Body of pancreas (tissue), 4 donors: ENCODE results near the gene NAPA. TPM values are rescaled to one million over a fixed set of nuclear protein-coding genes. Genes with fewer than 3 reads are reported as not detected.

Experiments
- ATAC-seq: fragments of 150-250 bp; one replicate; pipeline ENCODE4 v1.9.1; 2016
- DNase-seq, 4 donors: peaks; one replicate each; pipeline ENCODE4 v3.0.0-alpha.2; 2019
- H3K27ac ChIP-seq, 4 donors: fragments of 200-600 bp; sonication (generic); 1 replicate in 3 of 4; 2 replicates in 1 of 4; pipeline versions ENCODE4 v1.5.1 to v1.6.1; 2016 to 2019; ENCODE audit warnings: mild to moderate bottlenecking in 1 of 4, mixed read lengths in 1 of 4, moderate library complexity in 1 of 4
- H3K27me3 ChIP-seq, 2 donors: fragments of 200-600 bp; sonication (generic); one replicate each; pipeline ENCODE4 v1.6.0; 2016; ENCODE audit warnings: mild to moderate bottlenecking in 1 of 2
- H3K36me3 ChIP-seq, 2 donors: fragments of 200-600 bp; sonication (generic); replicated peaks in 1 of 2; 2 replicates each; pipeline ENCODE4 v1.5.1; 2016; ENCODE audit warnings: low read depth in 2 of 2; ENCODE audit not compliant: insufficient read depth in 1 of 2
- H3K4me1 ChIP-seq: fragments of 200-600 bp; sonication (generic); one replicate; pipeline ENCODE4 v1.6.0; 2016
- H3K4me3 ChIP-seq, 2 donors: fragments of 200-600 bp; sonication (generic); 1 replicate in 1 of 2; 2 replicates in 1 of 2; pipeline ENCODE4 v1.5.1; 2016 to 2019
- H3K9me3 ChIP-seq, 3 donors: fragments of 200-600 bp; sonication (generic); 1 replicate in 2 of 3; 2 replicates in 1 of 3; pipeline ENCODE4 v1.5.1; 2016
- POLR2A ChIP-seq, 3 donors: fragments of 450-650 bp; IDR thresholded peaks; one replicate each; pipeline ENCODE4 v1.6.1; 2016; ENCODE audit warnings: antibody characterized with exemption in 3 of 3, mild to moderate bottlenecking in 2 of 3
- WGBS, 2 donors: methylation state at CpG; one replicate each; pipeline ENCODE4 v1.1.5; 2017; 5-methylcytosine and 5-hydroxymethylcytosine counted together
- intact Hi-C: fragments of 100-400 bp; cut with DNase I; formaldehyde crosslinking; loops from one replicate; pipeline ENCODE4 v1.15.1; 2023
- total RNA-seq, 2 donors: library from RNA; depleted of rRNA; stranded (reverse); fragments of >200 nt; gene quantifications; one replicate each; pipeline ENCODE4 v1.1.0, GENCODE V29; 2016
- TF ChIP-seq, protein P1 (sequence below), 7 experiments: fragments of 450-650 bp in 4 of 7; fragments of 200-600 bp in 3 of 7; sonication (generic) in 3 of 7; IDR thresholded peaks; one replicate each; pipeline ENCODE4 v1.5.1; 2016 to 2019; ENCODE audit warnings: antibody characterized with exemption in 7 of 7

The NAPA gene
- total RNA-seq, 2 donors from 2014 or later, result 71.5 to 94.9 TPM

DNA sequence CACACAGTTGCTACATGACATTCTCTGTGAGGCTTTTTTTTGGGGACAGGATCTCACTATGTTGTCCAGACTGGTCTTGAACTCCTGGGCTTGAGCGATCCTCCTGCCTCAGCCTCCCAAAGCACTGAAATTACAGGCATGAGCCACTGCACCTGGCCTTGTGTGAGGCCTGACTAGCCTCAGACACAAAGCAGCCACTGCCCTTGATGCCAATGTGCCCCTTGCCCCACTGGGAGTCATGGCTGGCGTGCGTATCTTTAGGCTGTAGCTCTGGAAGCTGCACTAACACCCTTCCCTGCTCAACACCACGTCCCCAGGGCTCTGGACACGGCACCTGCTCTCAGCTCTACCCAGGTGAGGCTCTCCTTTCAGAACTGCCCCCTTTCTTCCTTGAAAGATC lies 16.3 kb downstream of the NAPA start:
- Histone ChIP-seq H3K36me3 (peaks cover 0 to 16% of the 10 kb centered on the region in 2 donors), H3K27ac (no peak overlapping the region), H3K4me3 (no peak overlapping the region), H3K4me1 (peaks cover 8% of the 10 kb centered on the region), H3K9me3 (no peaks in the 10 kb centered on the region), H3K27me3 (no peaks in the 10 kb centered on the region)
- DNase-seq (no peak), ATAC-seq (no peak)
- 91 to 93% methylated on average over 5 of the region's 5 CpGs for WGBS, 2 donors
- no peak for TF ChIP-seq POLR2A (IDR thresholded peaks at IDR 0.05)
- TF ChIP-seq, protein P1, sequence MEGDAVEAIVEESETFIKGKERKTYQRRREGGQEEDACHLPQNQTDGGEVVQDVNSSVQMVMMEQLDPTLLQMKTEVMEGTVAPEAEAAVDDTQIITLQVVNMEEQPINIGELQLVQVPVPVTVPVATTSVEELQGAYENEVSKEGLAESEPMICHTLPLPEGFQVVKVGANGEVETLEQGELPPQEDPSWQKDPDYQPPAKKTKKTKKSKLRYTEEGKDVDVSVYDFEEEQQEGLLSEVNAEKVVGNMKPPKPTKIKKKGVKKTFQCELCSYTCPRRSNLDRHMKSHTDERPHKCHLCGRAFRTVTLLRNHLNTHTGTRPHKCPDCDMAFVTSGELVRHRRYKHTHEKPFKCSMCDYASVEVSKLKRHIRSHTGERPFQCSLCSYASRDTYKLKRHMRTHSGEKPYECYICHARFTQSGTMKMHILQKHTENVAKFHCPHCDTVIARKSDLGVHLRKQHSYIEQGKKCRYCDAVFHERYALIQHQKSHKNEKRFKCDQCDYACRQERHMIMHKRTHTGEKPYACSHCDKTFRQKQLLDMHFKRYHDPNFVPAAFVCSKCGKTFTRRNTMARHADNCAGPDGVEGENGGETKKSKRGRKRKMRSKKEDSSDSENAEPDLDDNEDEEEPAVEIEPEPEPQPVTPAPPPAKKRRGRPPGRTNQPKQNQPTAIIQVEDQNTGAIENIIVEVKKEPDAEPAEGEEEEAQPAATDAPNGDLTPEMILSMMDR (IDR thresholded peaks at IDR 0.05), result no peak
- intact Hi-C loops, result no loop called here

DNA sequence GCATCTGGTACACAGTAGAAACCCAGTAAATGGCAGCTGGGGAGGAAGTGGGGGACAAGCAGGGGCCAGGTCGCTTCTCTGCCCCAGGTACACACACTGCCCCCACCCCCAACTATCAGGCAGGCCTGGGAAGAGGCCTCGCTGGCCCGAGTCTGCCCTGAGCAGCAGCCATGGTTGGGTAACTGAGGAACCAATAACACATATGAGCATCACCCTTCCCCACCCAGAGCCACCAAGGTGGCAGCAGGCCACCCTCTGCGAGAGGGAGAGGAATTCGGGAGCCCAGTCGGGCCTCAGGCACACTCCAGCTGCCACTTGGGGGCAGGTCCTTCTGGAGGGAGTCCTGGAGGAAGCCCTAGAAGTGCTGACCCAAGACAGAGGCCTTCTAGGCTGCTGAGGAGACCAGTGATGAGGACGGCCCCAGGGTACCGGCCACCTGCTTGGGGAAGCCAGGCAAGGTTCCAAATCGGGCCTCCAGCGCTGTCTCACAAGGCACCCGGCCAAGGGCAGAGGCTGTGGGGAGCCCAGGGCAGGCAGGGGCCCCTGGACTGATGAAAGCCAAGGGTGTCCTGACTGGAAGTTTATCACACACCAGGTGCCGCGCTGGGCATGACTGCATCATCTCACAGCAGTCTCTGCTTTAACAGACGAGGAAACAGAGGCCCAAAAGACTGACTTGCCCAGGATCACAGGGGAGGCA lies 16.9 kb downstream of the NAPA start:
- no peak for DNase-seq
- intact Hi-C loops, result no loop called here
- Histone ChIP-seq H3K27ac (no peak overlapping the region), H3K9me3 (no peaks in the 10 kb centered on the region), H3K4me1 (peaks cover 8% of the 10 kb centered on the region), H3K4me3 (no peak overlapping the region), H3K27me3 (no peaks in the 10 kb centered on the region), H3K36me3 (peaks cover 0 to 18% of the 10 kb centered on the region in 2 donors)
- WGBS, 2 donors, result 59 to 100% methylated on average over 1 to 14 of the region's 14 CpGs
- TF ChIP-seq, protein P1 (IDR thresholded peaks at IDR 0.05), result no peak
- no peak for TF ChIP-seq POLR2A (IDR thresholded peaks at IDR 0.05)
- no peak for ATAC-seq

DNA sequence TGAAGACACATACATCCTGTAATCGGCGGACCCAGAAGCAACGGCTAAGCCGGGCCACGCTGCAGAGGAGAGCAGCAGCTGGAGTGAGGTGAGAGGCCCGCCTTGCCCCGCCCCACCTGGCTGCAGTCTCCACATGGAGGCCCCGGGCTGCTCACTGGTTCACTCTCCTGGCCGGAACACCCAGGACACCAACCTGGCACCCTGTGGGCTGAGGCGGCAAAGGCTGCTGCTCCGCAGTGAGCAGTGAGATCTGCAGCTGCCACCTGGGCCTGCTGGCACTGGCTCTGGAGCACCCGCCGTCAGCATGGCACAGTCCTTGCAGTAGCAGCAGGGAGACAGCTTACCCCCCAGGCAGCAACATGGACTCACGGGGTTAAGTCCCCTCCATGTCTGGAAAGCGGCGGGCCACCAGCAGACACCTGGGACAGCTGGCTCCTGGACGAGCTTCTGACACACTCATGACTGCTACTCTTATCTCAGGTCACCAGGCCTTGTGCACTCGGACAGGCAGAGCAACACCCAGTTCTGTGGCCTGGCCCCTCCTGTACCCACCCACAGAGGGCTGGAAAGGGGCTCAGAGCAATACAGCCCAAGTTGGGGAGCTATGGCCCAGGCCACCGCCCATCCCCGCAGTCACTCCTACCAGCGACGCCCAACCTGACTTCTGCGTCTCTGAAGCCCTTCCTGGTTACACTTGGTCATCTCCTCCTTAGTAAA lies 17.7 kb downstream of the NAPA start:
- 65 to 82% methylated on average over 11 to 22 of the region's 23 CpGs for WGBS, 2 donors
- no peak overlapping the region for H3K4me3 ChIP-seq
- H3K9me3 ChIP-seq, result no peaks in the 10 kb centered on the region
- peaks cover 8% of the 10 kb centered on the region for H3K4me1 ChIP-seq
- peak in 3 of 4 donors; percentile 51 to 72 (median 56) for DNase-seq
- H3K36me3 ChIP-seq, result peaks cover 0 to 18% of the 10 kb centered on the region in 2 donors
- no peaks in the 10 kb centered on the region for H3K27me3 ChIP-seq
- ATAC-seq, result no peak
- TF ChIP-seq, protein P1 (IDR thresholded peaks at IDR 0.05), result no peak
- peak in 1 of 3 donors; percentile 10 for TF ChIP-seq POLR2A (IDR thresholded peaks at IDR 0.05)
- intact Hi-C loops, result no loop called here
- no peak overlapping the region for H3K27ac ChIP-seq

DNA sequence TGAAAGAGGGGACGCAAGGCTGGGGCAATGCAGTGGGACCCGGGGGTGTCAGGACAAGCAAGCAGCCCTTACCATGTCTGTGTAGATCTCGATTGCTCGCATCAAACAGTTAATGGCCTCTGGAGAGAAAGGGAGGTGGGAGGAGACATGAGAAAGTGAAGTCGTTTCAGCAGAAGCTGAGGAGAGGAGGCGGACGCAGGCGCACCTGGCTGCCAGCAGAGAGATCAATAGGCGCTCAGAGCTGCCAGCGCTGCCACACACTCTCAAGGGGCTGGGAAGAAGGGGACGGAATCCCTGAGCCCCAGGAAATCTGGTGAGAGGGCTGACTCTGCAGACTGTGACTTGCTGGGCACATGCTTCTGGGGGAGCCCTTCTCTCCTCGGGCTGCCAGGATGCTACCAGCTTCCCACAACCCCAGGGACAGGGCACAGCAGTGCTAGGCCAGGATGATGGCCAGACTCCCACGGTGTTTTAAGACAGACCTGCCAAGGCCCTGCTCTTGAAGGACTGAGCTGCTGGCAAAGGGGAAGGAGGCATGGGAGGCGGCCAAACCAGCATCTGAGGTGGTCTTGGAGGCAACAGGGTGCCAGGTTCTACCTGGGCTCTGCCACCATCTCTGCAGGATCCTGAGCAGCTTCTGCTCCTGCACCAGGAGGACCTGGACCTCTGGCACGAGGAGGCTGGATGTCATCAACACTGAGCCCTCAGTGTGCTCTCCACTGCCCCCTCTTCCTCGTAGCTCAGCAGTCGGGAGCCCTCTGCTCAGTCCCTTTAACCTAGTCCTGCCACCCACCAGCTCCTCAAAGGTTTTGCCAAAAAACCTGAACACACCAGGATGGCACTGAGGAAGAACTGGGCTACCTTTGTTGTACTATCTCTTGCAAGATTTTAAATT lies 19.1 kb downstream of the NAPA start:
- Histone ChIP-seq H3K27me3 (no peaks in the 10 kb centered on the region), H3K9me3 (no peaks in the 10 kb centered on the region), H3K4me1 (peaks cover 8% of the 10 kb centered on the region), H3K36me3 (peaks cover 0 to 21% of the 10 kb centered on the region in 2 donors), H3K27ac (peak overlapping the region in 1 of 4 donors; percentile 7), H3K4me3 (no peak overlapping the region)
- ATAC-seq (no peak), DNase-seq (no peak)
- 49 to 67% methylated on average over 15 to 17 of the region's 17 CpGs for WGBS, 2 donors
- intact Hi-C loops, result no loop called here
- TF ChIP-seq, protein P1 (IDR thresholded peaks at IDR 0.05), result no peak
- no peak for TF ChIP-seq POLR2A (IDR thresholded peaks at IDR 0.05)
